RWPE1 (cell line): ENCODE results near the gene ARSG.
"Not testable (repeated sequence)": the region's sequence is repeated elsewhere in the genome, so short reads cannot be mapped to it uniquely, and the experiment has no call there.

ENCODE experiments used
- CTCF ChIA-PET: fragments of 350-600 bp; sonication (Branson Sonifier 250); formaldehyde crosslinking; extraction: SDS; loops from one replicate; lab custom pipeline; 2021; lab: Yijun Ruan, JAX
- POLR2A ChIA-PET: fragments of 400-600 bp; formaldehyde crosslinking; extraction: SDS; loops from one replicate; lab custom pipeline; 2020; ENCODE audit warnings: antibody characterized with exemption; ENCODE audit not compliant: low non-redundant PET; lab: Yijun Ruan, JAX
- DNase-seq: peaks from one replicate; pipeline ENCODE4 v3.0.0; 2012; ENCODE audit warnings: low spot score
- H3K27ac ChIP-seq: fragments of 450-650 bp; 2 replicates; pipeline ENCODE4 v1.5.1; 2017
- TF ChIP-seq, protein P1 (sequence below): fragments of 450-650 bp; conservative IDR thresholded peaks from 2 replicates; pipeline ENCODE4 v1.5.1; 2017; ENCODE audit warnings: low read depth, mild to moderate bottlenecking

ARSG gene

DNA sequence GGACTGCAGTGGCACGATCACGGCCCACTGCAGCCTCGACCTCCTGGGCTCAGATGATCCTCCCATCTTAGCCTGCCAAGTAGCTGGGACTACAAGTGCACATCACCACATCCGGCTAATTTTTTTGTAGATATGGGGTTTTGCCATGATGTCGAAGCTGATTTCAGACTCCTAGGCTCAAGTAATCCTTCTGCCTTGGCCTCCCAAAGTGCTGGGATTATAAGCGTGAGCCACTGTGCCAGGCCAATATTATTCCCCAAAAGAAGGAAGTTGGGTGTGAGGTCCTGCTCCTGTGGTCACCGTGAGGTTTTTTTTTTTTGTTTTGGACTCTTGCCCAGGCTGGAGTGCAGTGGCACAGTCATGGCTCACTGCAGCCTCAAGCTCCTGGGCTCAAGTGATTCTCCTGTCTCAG, 41.9 kb upstream of the ARSG start:
- POLR2A ChIA-PET, result no interaction called here

DNA sequence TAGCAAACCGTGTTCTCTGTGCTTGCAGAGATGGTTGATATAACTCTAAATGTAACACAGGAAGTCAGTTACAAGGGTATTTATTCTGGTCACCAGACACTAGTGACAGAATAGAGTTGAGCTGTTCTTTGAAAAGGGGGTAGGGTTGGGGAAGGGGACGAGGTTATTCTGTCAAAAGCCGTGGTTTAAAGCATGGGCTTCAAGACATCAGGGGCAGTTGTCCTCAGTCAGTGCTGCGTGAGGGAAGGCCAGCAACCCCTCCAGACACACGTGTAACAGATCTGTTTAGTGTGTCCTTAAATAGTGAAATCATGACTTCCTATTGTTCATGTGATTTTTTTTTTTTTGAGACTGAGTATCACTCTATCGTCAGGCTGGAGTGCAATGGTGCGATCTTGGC, 37.9 kb upstream of the ARSG start:
- CTCF ChIA-PET, result interaction anchor here (0.6 kb wide), 1 partner anchor 8 kb away, joined by 3 read pairs; no protein-coding TSS in a partner anchor
- DNase-seq, POLR2A ChIA-PET, H3K27ac ChIP-seq: not testable (repeated sequence)

More for the DNA sequence above, 41.9 kb upstream of the ARSG start:
- CTCF ChIA-PET, result interaction anchor here (0.7 to 1.8 kb wide), 3 partner anchors 14 to 53 kb away, joined by 3 to 6 read pairs (median 3); no protein-coding TSS in a partner anchor
- TF ChIP-seq, protein P1, sequence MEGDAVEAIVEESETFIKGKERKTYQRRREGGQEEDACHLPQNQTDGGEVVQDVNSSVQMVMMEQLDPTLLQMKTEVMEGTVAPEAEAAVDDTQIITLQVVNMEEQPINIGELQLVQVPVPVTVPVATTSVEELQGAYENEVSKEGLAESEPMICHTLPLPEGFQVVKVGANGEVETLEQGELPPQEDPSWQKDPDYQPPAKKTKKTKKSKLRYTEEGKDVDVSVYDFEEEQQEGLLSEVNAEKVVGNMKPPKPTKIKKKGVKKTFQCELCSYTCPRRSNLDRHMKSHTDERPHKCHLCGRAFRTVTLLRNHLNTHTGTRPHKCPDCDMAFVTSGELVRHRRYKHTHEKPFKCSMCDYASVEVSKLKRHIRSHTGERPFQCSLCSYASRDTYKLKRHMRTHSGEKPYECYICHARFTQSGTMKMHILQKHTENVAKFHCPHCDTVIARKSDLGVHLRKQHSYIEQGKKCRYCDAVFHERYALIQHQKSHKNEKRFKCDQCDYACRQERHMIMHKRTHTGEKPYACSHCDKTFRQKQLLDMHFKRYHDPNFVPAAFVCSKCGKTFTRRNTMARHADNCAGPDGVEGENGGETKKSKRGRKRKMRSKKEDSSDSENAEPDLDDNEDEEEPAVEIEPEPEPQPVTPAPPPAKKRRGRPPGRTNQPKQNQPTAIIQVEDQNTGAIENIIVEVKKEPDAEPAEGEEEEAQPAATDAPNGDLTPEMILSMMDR, result no peak
- DNase-seq, result no peak
- H3K27ac ChIP-seq, result no peak overlapping the region

DNA sequence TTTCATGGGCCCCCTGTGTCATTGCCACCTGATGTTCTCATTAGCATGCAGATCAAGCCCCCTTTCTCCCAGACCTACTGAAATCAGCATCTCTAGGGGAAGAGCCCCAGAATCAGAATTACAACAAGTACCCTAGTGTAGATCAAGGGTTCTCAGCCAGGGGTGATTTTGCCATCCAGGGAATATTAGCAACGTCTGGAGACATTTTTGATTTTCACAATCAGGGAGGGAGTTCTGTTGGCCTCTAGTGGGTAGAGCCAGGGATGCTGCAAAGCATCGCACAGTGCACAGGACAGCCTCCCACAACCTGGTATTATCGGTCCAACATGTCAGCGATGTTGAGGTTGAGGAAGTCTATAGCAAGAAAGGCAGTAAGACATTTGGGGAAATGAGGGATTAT, 36.1 kb upstream of the ARSG start:
- CTCF ChIA-PET, result interaction anchor here (1.0 kb wide), 1 partner anchor 185 kb away, joined by 3 read pairs; no protein-coding TSS in a partner anchor
- POLR2A ChIA-PET, result no interaction called here
- no peak for DNase-seq
- no peak overlapping the region for H3K27ac ChIP-seq
- TF ChIP-seq, protein P1, result no peak

DNA sequence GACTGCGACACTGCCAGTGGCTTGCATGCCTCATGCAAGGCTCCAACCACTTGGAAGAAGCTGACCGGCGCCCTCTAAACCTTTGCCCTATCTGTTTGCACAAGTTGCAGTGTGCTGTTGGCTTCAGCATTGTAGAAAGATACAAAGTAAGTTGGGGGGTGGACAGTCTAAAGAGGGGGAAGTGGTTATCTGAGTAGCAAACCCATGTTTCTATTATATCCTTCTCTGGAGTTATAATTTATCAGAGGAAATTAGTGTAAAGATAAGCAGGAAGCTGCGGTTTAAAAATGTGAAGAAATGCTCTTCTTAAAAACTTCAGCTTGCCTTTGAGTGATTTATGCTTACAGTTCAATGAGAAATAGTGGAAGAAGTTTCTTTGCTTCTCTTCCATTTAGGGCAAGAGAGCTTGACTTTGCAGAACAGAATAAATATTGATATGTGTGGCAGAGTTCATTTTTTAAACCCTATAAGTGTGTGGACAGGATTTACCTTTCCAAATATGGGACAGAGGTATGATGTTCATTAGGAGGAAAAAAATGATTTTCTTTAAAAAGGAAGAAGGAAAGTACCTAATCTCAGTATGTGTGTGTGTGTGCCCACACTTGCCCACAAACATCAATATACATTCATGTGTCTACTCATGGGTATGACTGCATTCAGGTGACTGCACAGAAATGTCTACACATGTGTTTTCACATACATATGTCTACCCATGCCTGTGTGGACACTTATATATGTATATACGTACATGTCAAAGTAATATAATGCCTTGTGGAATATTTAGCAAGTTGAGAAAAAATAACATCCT, 35.4 kb upstream of the ARSG start:
- ChIA-PET POLR2A (no interaction called here), CTCF (interaction anchor here (0.6 kb wide), 1 partner anchor 96 kb away, joined by 4 read pairs; no protein-coding TSS in a partner anchor)
- no peak for DNase-seq
- TF ChIP-seq, protein P1, result no peak
- no peak overlapping the region for H3K27ac ChIP-seq

DNA sequence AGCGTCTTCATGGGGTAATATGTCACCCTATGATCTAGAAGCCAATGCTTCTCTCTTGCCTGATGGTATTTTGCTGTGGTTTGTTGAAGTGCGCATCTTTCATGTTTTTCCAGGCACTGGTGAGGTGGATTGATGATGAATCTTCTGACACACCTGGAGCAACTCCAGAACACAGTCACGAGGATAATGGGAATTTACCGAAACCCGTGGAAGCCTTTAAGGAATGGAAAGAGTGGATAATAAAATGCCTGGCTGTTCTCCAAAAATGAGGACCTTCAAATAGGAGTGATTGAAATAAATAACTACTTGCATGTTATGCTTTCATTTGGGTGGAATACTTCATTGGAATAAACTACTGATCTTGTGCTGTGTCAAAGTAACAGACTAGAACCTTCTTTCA, 34.6 kb upstream of the ARSG start:
- DNase-seq, CTCF ChIA-PET, H3K27ac ChIP-seq, POLR2A ChIA-PET: not testable (repeated sequence)

DNA sequence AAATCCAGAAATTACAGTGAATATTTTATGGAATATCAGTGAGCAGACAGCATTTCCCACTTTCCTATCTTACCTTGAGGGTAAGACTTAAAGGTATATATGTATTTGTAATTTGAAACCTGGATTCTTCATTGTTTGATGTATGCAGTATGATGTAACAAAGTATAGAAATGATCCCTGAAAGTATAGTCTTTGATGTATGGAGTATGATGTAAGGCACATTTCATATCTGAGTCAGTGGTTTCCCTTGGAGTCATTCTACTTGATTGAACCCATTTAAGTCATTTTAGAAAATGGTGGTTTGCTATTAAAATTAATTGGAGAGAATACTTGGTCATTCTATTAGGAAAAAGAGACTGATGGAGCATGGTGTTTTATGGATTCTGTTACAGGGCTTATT, 33.4 kb upstream of the ARSG start:
- ChIA-PET CTCF (no interaction called here), POLR2A (no interaction called here)
- H3K27ac ChIP-seq, result no peak overlapping the region
- TF ChIP-seq, protein P1, result no peak
- no peak for DNase-seq

DNA sequence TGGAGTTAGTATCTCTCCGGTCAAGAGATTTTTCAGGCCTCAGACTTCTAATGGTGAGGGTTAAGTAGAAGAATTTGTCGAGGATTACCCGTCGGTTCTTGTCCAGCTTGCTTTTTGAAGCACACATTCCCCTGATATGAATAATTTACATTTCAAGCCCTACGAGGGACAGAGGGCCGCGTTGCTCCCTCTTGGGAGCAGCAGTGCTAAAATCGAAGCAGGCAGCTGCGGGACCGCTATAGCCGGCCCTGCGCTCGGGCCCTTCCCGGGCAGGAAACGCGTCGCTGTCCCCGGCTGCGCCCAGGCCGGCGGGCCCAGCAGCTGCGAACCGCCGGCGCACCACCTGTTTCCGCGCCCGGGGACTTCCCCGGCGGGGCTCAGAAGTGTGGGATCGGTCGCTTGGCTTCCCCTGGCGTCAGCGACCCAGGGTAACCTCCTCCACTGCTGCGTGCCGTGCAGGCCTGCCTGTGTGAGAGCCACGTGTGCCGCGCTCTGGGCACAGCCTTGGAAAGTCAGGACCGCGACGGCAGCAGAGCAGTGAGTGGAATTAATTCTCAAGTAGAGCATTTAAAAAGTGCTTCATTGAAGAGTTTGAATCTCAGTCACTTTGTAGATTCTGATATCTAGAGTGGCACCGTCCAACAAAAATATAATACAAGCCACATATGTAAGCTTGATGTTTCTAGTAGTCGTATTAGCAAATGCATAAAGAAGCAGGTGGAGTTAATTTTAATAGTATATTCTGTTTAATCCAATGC, 32.2 kb upstream of the ARSG start:
- CTCF ChIA-PET, POLR2A ChIA-PET, H3K27ac ChIP-seq, DNase-seq: not testable (repeated sequence)

DNA sequence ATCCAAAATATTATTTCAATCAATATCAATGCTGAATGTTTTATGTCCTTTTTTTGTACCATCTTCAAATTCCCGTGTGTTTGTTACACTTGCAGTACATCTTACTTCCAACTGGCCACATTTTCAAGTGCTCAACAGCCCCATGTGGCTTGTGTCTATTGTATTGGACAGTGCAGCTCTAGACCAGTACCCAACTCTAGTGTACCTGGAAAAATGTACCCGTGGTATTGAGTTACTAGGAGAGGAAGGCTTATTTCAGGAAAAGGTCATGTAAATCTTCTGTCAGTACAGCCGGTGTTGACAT, 31.7 kb upstream of the ARSG start:
- DNase-seq, CTCF ChIA-PET: not testable (repeated sequence)

More for the DNA sequence above, 31.7 kb upstream of the ARSG start:
- H3K27ac ChIP-seq, POLR2A ChIA-PET: not testable (repeated sequence)
